ENCODE data around the gene SORCS2. TPM values are rescaled to one million over a fixed set of nuclear protein-coding genes. Genes with fewer than 3 reads are reported as not detected.

SORCS2 gene
- total RNA-seq, 6 experiments from 2014 or later: 0.18 to 6.2 (median 3.1) TPM

GRCh38 chr4:7638984-7639789 is 446.8 kb downstream of the SORCS2 start:
- H3K27ac ChIP-seq: peak overlapping the region in 1 of 3 donors; percentile 18
- peak; percentile 90 to 98 (median 94) for ATAC-seq
- 52% methylated on average over 5 of the region's 7 CpGs for WGBS (ENCODE audit: insufficient coverage, low coverage, low lambda C conversion rate, missing lambda C conversion rate)

GRCh38 chr4:7640136-7640535 is 447.8 kb downstream of the SORCS2 start:
- H3K27ac ChIP-seq: no peak overlapping the region
- no peak for DNase-seq
- H3K4me1 ChIP-seq: peaks cover 0 to 11% (median 5%) of the 10 kb centered on the region in 4 donors
- no peaks in the 10 kb centered on the region for H3K9me3 ChIP-seq
- H3K36me3 ChIP-seq: no peaks in the 10 kb centered on the region
- no peak for TF ChIP-seq POLR2A (IDR thresholded peaks at IDR 0.05)
- TF ChIP-seq CTCF (IDR thresholded peaks at IDR 0.05): no peak
- no peak overlapping the region for H3K4me3 ChIP-seq
- intact Hi-C loops (cut with DNase I): no loop called here
- no peak for ATAC-seq
- no peaks in the 10 kb centered on the region for H3K27me3 ChIP-seq
- WGBS (ENCODE audit: insufficient coverage, low coverage, low lambda C conversion rate, missing lambda C conversion rate): 82% methylated on average over 6 of the region's 6 CpGs

More at GRCh38 chr4:7638984-7639789, 446.8 kb downstream of the SORCS2 start:
- no peak overlapping the region for H3K4me3 ChIP-seq
- peaks cover 0 to 11% (median 5%) of the 10 kb centered on the region in 4 donors for H3K4me1 ChIP-seq
- no peaks in the 10 kb centered on the region for H3K36me3 ChIP-seq
- no peaks in the 10 kb centered on the region for H3K9me3 ChIP-seq
- TF ChIP-seq CTCF (IDR thresholded peaks at IDR 0.05) (no peak), POLR2A (IDR thresholded peaks at IDR 0.05) (no peak)
- DNase-seq: peak; percentile 60 to 80 (median 78)
- intact Hi-C loops (cut with DNase I): no loop called here
- no peaks in the 10 kb centered on the region for H3K27me3 ChIP-seq

DNA sequence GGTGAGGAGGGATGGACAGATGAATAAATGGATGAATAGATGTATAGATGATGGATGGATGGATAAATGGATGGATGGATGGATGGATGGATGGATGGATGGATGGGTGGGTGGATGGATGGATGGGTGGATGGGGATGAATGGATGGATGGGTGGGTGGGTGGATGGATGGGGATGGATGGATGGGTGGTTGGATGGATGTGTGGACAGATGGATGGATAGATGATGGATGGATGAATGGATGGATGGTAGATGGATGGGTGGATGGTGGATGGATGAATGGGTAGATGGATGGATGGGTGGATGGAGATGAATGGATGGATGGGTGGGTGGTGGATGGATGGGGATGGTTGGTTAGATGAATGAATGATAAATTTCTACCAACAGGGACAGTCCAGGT is 449.4 kb downstream of the SORCS2 start:
- no peak for DNase-seq
- Histone ChIP-seq H3K9me3 (no peaks in the 10 kb centered on the region), H3K27me3 (no peaks in the 10 kb centered on the region), H3K36me3 (no peaks in the 10 kb centered on the region), H3K4me1 (peaks cover 0 to 14% (median 5%) of the 10 kb centered on the region in 4 donors), H3K4me3 (no peak overlapping the region), H3K27ac (no peak overlapping the region)
- ATAC-seq: no peak
- TF ChIP-seq CTCF (IDR thresholded peaks at IDR 0.05) (no peak), POLR2A (IDR thresholded peaks at IDR 0.05) (no peak)
- intact Hi-C loops (cut with DNase I): no loop called here

DNA sequence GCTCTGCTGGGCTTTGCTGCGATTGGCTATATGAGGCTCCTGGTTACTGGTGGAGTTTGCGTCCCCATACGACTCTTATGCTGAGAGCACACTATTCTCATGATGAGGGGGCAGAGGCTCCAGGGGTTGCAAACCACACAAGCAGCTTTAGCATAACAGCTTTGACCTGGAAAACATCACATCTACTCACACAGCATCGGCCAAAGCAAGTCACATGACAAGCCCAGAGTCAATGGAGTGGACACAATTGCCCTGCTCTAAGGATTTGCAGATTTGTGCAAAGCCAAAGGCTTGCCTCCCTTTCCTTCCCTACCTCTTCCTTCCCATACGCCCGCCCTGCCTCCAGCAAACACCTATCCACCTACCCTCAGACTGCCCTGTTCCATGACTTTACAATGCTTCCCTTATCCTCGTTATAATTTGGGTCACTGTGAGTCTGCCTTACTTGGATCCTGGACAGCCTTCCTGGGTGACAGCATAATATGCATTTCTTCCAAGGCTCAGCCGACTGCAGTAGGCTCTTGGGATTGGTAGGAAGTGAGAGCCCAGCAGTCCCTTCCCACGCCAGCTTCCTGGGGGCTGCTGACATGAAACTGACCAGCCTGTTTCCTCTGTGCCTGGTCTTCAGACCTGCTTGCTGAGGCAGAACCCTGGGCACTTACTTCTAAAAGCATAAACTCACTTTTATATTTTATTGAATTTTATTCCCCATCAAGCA is 450.6 kb downstream of the SORCS2 start:
- TF ChIP-seq POLR2A (IDR thresholded peaks at IDR 0.05) (no peak), CTCF (IDR thresholded peaks at IDR 0.05) (no peak)
- peaks cover 0 to 16% (median 5%) of the 10 kb centered on the region in 4 donors for H3K4me1 ChIP-seq
- no peaks in the 10 kb centered on the region for H3K36me3 ChIP-seq
- H3K4me3 ChIP-seq: no peak overlapping the region
- intact Hi-C loops (cut with DNase I): no loop called here
- WGBS (ENCODE audit: insufficient coverage, low coverage, low lambda C conversion rate, missing lambda C conversion rate): 42% methylated on average over 5 of the region's 9 CpGs
- DNase-seq (no peak), ATAC-seq (no peak)
- H3K9me3 ChIP-seq: no peaks in the 10 kb centered on the region
- no peak overlapping the region for H3K27ac ChIP-seq
- H3K27me3 ChIP-seq: no peaks in the 10 kb centered on the region

All from right lobe of liver (tissue), 6 donors.